Measurements from ENCODE around the gene CRYBA4. TPM values are rescaled to one million over a fixed set of nuclear protein-coding genes. Genes with fewer than 3 reads are reported as not detected.
A peak's percentile ranks its signal among the peaks of the same experiment; 100 is the strongest.

CRYBA4 gene
- total RNA-seq, 1 experiment from 2014 or later = 0.52 TPM

- Histone ChIP-seq H2BK12ac (ENCODE audit: insufficient read length, low read depth, low read length) (no peak within 1 kb of the TSS), H2AFZ (ENCODE audit: low read length) (no peak within 1 kb of the TSS), H3K4ac (ENCODE audit: low read depth, low read length) (no peak within 1 kb of the TSS), H4K8ac (replicated peaks; ENCODE audit: insufficient read length, low read depth, low read length) (no peak within 1 kb of the TSS), H4K5ac (ENCODE audit: insufficient read length, low read depth, low read length) (no peak within 1 kb of the TSS), H3T11ph (ENCODE audit: low read length) (no peak within 1 kb of the TSS), H3K14ac (ENCODE audit: insufficient read depth, low read length) (peak within 1 kb of the TSS; percentile 94), H3K79me2 (ENCODE audit: insufficient read depth, low read length) (no peaks in the 10 kb centered on the region; the same call in 1 of the 2 replicates), H4K91ac (ENCODE audit: insufficient read length, low read depth, low read length) (no peak within 1 kb of the TSS), H4K20me1 (ENCODE audit: control insufficient read depth, insufficient read depth, insufficient read length) (no peaks in the 10 kb centered on the region), H2BK120ac (ENCODE audit: low read depth, low read length, poor library complexity, severe bottlenecking) (no peak within 1 kb of the TSS), H3K9me3 (ENCODE audit: control insufficient read depth, low read depth, low read length) (no peaks in the 10 kb centered on the region), H3K18ac (ENCODE audit: insufficient read length, low read depth, low read length) (peak within 1 kb of the TSS; percentile 69), H3K56ac (ENCODE audit: insufficient read length, low read depth, low read length) (no peak within 1 kb of the TSS), H3K27ac (ENCODE audit: insufficient read length, low read depth, low read length) (no peak within 1 kb of the TSS), H3K9ac (ENCODE audit: extremely low read depth, insufficient read length, low read length) (peak within 1 kb of the TSS; percentile 35), H3K27me3 (ENCODE audit: insufficient read depth, low read length) (no peaks in the 10 kb centered on the region), H2BK5ac (ENCODE audit: insufficient read length, low read length) (no peak within 1 kb of the TSS), H2BK20ac (ENCODE audit: low read depth, low read length, poor library complexity, severe bottlenecking) (no peak within 1 kb of the TSS), H3K4me2 (ENCODE audit: insufficient read depth, insufficient read length, low read length) (peak within 1 kb of the TSS; percentile 75), H3K4me1 (ENCODE audit: insufficient read depth, low read length) (no peaks in the 10 kb centered on the region; the same call in 1 of the 2 replicates), H3K79me1 (ENCODE audit: insufficient read depth, low read depth, low read length, poor library complexity, severe bottlenecking) (no peaks in the 10 kb centered on the region), H2BK15ac (ENCODE audit: low read depth, low read length) (no peak within 1 kb of the TSS), H3K23me2 (ENCODE audit: insufficient read length, low read depth, low read length, poor library complexity, severe bottlenecking) (peaks cover 16% of the 10 kb centered on the region), H2AK5ac (ENCODE audit: insufficient read length, low read length) (no peak within 1 kb of the TSS), H3K23ac (ENCODE audit: insufficient read length, low read depth, low read length) (no peak within 1 kb of the TSS)
- no CpG with 5 or more reads among the region's 62 CpGs for WGBS (ENCODE audit: extremely low coverage, insufficient read length, low lambda C conversion rate)
- Mint-ChIP-seq H3K27me3 (ENCODE audit: low read depth) (peaks cover 22% of the 10 kb centered on the region), H3K9me3 (no peaks in the 10 kb centered on the region; a peak in 1 of 5 replicates), H3K27ac (peak within 1 kb of the TSS; percentile 88 to 97 (median 93); a peak in 6 of 7 replicates), H3K36me3 (ENCODE audit: insufficient read depth in 1 of 3, low read depth in 3 of 3) (peaks cover 3 to 15% (median 3%) of the 10 kb centered on the region in 3 experiments; a peak in 6 of 7 replicates), H3K4me3 (peak within 1 kb of the TSS; percentile 81 to 99), H3K4me1 (peaks cover 34 to 50% of the 10 kb centered on the region in 2 experiments)
- TF ChIP-seq CTCF (conservative IDR thresholded peaks at IDR 0.05) = no peak
- DNase-seq = peak; percentile 79
Observed at GRCh38 chr22:26656891-26657851, 35.4 kb downstream of the CRYBA4 start, which contains the start of gene MIAT. TSS of gene MIAT (plus strand) at chr22:26657588.
